ENCODE results near the gene ABCA1.

GRCh38 chr9:104787306-104788015 is 140.5 kb downstream of the ABCA1 start:
- TF ChIP-seq, protein P1, sequence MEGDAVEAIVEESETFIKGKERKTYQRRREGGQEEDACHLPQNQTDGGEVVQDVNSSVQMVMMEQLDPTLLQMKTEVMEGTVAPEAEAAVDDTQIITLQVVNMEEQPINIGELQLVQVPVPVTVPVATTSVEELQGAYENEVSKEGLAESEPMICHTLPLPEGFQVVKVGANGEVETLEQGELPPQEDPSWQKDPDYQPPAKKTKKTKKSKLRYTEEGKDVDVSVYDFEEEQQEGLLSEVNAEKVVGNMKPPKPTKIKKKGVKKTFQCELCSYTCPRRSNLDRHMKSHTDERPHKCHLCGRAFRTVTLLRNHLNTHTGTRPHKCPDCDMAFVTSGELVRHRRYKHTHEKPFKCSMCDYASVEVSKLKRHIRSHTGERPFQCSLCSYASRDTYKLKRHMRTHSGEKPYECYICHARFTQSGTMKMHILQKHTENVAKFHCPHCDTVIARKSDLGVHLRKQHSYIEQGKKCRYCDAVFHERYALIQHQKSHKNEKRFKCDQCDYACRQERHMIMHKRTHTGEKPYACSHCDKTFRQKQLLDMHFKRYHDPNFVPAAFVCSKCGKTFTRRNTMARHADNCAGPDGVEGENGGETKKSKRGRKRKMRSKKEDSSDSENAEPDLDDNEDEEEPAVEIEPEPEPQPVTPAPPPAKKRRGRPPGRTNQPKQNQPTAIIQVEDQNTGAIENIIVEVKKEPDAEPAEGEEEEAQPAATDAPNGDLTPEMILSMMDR (IDR thresholded peaks at IDR 0.05), result no peak
- no peak for TF ChIP-seq EP300 (IDR thresholded peaks at IDR 0.05)

Data from upper lobe of left lung (tissue), 4 donors.